Endodermal cell (in vitro differentiated cells): ENCODE results near the gene PI4KA. TPM values are rescaled to one million over a fixed set of nuclear protein-coding genes. Genes with fewer than 3 reads are reported as not detected.
"Not testable (repeated sequence)": the region's sequence is repeated elsewhere in the genome, so short reads cannot be mapped to it uniquely, and the experiment has no call there.

Experiments
- DNase-seq: peaks from one replicate; pipeline ENCODE4 v3.0.0-alpha.2; 2017
- H3K27ac ChIP-seq: 2 replicates; pipeline ENCODE4 v1.5.1; 2013; ENCODE audit warnings: mild to moderate bottlenecking, low read depth, low read length, moderate library complexity
- H3K27me3 ChIP-seq: 2 replicates; pipeline ENCODE4 v1.6.1; 2013; ENCODE audit warnings: mild to moderate bottlenecking, low read length, moderate library complexity; ENCODE audit not compliant: insufficient read depth, control insufficient read depth, poor library complexity, severe bottlenecking
- H3K36me3 ChIP-seq: 2 replicates; pipeline ENCODE4 v1.7.0; 2013; ENCODE audit warnings: mild to moderate bottlenecking, low read length, moderate library complexity; ENCODE audit not compliant: control insufficient read depth, insufficient read depth
- H3K4me1 ChIP-seq: one replicate; pipeline ENCODE4 v1.7.0; 2013; ENCODE audit warnings: low read length; ENCODE audit not compliant: control insufficient read depth, insufficient read depth
- H3K4me3 ChIP-seq: 2 replicates; pipeline ENCODE4 v1.5.1; 2013; ENCODE audit warnings: mild to moderate bottlenecking, low read length, moderate library complexity
- H3K9ac ChIP-seq: 2 replicates; pipeline ENCODE4 v1.6.1; 2013; ENCODE audit warnings: mild to moderate bottlenecking, low read length, moderate library complexity; ENCODE audit not compliant: poor library complexity, severe bottlenecking; ENCODE audit errors: extremely low read depth
- H3K9me3 ChIP-seq: 2 replicates; pipeline ENCODE4 v1.6.1; 2013; ENCODE audit warnings: mild to moderate bottlenecking, low read length, moderate library complexity; ENCODE audit not compliant: control insufficient read depth
- H3K27ac Mint-ChIP-seq: 2 replicates; pipeline ENCODE4 v1.8.0; 2020; ENCODE audit warnings: mixed read lengths
- H3K27me3 Mint-ChIP-seq: 2 replicates; pipeline ENCODE4 v1.8.0; 2021; ENCODE audit warnings: mild to moderate bottlenecking, mixed read lengths; ENCODE audit not compliant: insufficient read depth
- H3K36me3 Mint-ChIP-seq: 2 replicates; pipeline ENCODE4 v1.8.0; 2020; ENCODE audit warnings: low read depth, mixed read lengths
- H3K4me1 Mint-ChIP-seq: 2 replicates; pipeline ENCODE4 v1.8.0; 2020; ENCODE audit warnings: mixed read lengths
- H3K4me3 Mint-ChIP-seq: 2 replicates; pipeline ENCODE4 v1.8.0; 2020; ENCODE audit warnings: mild to moderate bottlenecking, moderate library complexity, mixed read lengths
- H3K9me3 Mint-ChIP-seq: 2 replicates; pipeline ENCODE4 v1.8.0; 2020; ENCODE audit warnings: mild to moderate bottlenecking, mixed read lengths
- WGBS, 2 experiments: methylation state at CpG; one replicate each; pipeline versions ENCODE4 v1.1.5 to v1.1.7; 2013; ENCODE audit warnings: missing lambda C conversion rate in 2 of 2, mixed read lengths in 1 of 2; ENCODE audit not compliant: insufficient coverage in 1 of 2, insufficient read length in 1 of 2; 5-methylcytosine and 5-hydroxymethylcytosine counted together
- total RNA-seq, 2 donors: library from RNA; stranded (reverse); fragmentation: NEBNext Ultra II Directional in 1 of 2; extraction: Animal tissue kit (Norgen Biotek cat#: 25700) in 1 of 2; gene quantifications; 2 replicates in 1 of 2; 3 replicates in 1 of 2; pipeline ENCODE4 v1.2.1, GENCODE V29; 2021
- TF ChIP-seq, protein P1 (sequence below): fragments of 200-600 bp; sonication (generic); conservative IDR thresholded peaks from 2 replicates; pipeline ENCODE4 v1.5.0; 2021; ENCODE audit warnings: antibody characterized with exemption, mild to moderate bottlenecking

Gene PI4KA
- total RNA-seq, 2 donors from 2014 or later: 49.0 to 62.0 TPM

GRCh38 chr22:20663137-20663828 lies 195.3 kb downstream of the PI4KA start:
- Histone ChIP-seq H3K27ac (no peak overlapping the region), H3K9ac (no peak overlapping the region), H3K27me3 (peaks cover 15% of the 10 kb centered on the region), H3K4me1 (no peaks in the 10 kb centered on the region), H3K4me3 (no peak overlapping the region), H3K9me3 (no peaks in the 10 kb centered on the region), H3K36me3 (no peaks in the 10 kb centered on the region)
- WGBS, 2 experiments: 100% methylated on average over 1 of the region's 1 CpG; no CpG with 5 or more reads in 1 of the 2 experiments
- Mint-ChIP-seq H3K4me1 (no peaks in the 10 kb centered on the region), H3K4me3 (no peak overlapping the region), H3K9me3 (no peaks in the 10 kb centered on the region), H3K36me3 (no peaks in the 10 kb centered on the region), H3K27ac (no peak overlapping the region), H3K27me3 (peaks cover 15% of the 10 kb centered on the region)
- DNase-seq: no peak
- TF ChIP-seq, protein P1, sequence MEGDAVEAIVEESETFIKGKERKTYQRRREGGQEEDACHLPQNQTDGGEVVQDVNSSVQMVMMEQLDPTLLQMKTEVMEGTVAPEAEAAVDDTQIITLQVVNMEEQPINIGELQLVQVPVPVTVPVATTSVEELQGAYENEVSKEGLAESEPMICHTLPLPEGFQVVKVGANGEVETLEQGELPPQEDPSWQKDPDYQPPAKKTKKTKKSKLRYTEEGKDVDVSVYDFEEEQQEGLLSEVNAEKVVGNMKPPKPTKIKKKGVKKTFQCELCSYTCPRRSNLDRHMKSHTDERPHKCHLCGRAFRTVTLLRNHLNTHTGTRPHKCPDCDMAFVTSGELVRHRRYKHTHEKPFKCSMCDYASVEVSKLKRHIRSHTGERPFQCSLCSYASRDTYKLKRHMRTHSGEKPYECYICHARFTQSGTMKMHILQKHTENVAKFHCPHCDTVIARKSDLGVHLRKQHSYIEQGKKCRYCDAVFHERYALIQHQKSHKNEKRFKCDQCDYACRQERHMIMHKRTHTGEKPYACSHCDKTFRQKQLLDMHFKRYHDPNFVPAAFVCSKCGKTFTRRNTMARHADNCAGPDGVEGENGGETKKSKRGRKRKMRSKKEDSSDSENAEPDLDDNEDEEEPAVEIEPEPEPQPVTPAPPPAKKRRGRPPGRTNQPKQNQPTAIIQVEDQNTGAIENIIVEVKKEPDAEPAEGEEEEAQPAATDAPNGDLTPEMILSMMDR: no peak

DNA sequence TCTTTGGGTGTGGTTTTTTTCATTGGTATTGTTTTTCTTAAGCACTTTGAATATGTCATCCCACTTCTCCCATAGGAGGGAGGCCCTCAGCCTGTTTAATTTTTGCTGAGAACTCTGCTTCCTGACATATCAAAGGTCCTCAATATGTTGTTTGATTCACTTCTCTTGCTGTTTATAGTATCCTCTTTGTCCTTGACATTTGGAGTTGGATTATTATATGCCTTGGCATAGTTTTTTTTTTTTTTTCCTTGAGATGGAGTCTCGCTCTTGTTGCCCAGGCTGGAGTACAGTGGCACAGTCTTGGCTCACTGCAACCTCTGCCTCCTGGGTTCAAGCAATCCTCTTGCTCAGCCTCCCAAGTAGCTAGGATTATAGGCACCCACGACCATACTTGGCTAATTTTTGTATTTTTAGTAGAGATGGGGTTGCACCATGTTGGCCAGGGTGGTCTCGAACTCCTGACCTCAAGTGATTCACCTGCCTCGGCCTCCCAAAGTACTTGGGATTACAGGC lies 196.0 kb downstream of the PI4KA start:
- not testable (repeated sequence) for H3K4me3 Mint-ChIP-seq, H3K9me3 ChIP-seq, H3K4me1 ChIP-seq, H3K4me3 ChIP-seq, H3K9ac ChIP-seq, H3K36me3 Mint-ChIP-seq, H3K27ac Mint-ChIP-seq, H3K4me1 Mint-ChIP-seq, DNase-seq, H3K9me3 Mint-ChIP-seq, H3K27ac ChIP-seq, H3K36me3 ChIP-seq
- peaks cover 22% of the 10 kb centered on the region for H3K27me3 ChIP-seq
- 89 to 93% methylated on average over 3 to 4 of the region's 4 CpGs for WGBS, 2 experiments
- peaks cover 21% of the 10 kb centered on the region for H3K27me3 Mint-ChIP-seq

DNA sequence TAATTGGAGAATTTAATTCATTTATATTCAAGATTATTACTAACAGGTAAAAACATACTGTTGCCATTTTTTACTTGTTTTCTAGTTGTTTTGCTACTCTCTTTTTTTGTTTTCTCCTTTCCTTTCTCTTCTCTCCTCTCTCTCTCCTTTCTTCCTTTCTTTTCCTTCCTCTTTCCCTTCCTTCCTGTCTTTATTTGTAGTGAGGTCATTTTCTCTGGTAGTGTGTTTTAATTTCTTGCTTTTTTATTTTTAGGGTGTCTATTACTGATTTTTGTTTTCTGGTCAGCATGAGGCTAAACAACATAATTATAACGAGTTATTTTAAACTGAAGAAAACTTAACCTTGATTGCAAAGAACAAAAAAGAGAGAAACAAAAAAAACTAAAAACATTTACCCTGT lies 197.1 kb downstream of the PI4KA start:
- WGBS, 2 experiments: 100% methylated on average over 1 of the region's 1 CpG; no CpG with 5 or more reads in 1 of the 2 experiments
- Histone ChIP-seq H3K4me3 (no peak overlapping the region), H3K4me1 (no peaks in the 10 kb centered on the region), H3K9ac (no peak overlapping the region), H3K9me3 (no peaks in the 10 kb centered on the region), H3K27ac (no peak overlapping the region), H3K36me3 (no peaks in the 10 kb centered on the region), H3K27me3 (peaks cover 22% of the 10 kb centered on the region)
- Mint-ChIP-seq H3K4me3 (no peak overlapping the region), H3K27me3 (peaks cover 30% of the 10 kb centered on the region), H3K36me3 (no peaks in the 10 kb centered on the region), H3K9me3 (no peaks in the 10 kb centered on the region), H3K4me1 (no peaks in the 10 kb centered on the region), H3K27ac (no peak overlapping the region)
- TF ChIP-seq, protein P1: no peak
- DNase-seq: no peak
